Sigmoid colon (tissue), 7 donors: ENCODE data around the gene SUGCT. TPM values are rescaled to one million over a fixed set of nuclear protein-coding genes. Genes with fewer than 3 reads are reported as not detected.

Experiments used
- DNase-seq: peaks from one replicate; pipeline ENCODE4 v3.0.0-alpha.2; 2019
- H3K27ac ChIP-seq, 4 donors: fragments of 200-600 bp; sonication (generic); one replicate each; pipeline ENCODE4 v1.5.1; 2016 to 2019; ENCODE audit warnings: mild to moderate bottlenecking in 1 of 4
- H3K27me3 ChIP-seq, 3 donors: fragments of 200-600 bp; sonication (generic); one replicate each; pipeline ENCODE4 v1.5.1; 2019; ENCODE audit warnings: mild to moderate bottlenecking in 1 of 3
- H3K36me3 ChIP-seq, 4 donors: fragments of 200-600 bp; sonication (generic); one replicate each; pipeline ENCODE4 v1.5.1; 2016 to 2019
- H3K4me1 ChIP-seq, 4 donors: fragments of 200-600 bp; sonication (generic); one replicate each; pipeline ENCODE4 v1.5.1; 2017 to 2019
- H3K4me3 ChIP-seq, 4 donors: fragments of 200-600 bp; sonication (generic); one replicate each; pipeline ENCODE4 v1.5.1; 2017 to 2019; ENCODE audit warnings: mild to moderate bottlenecking in 2 of 4, moderate library complexity in 1 of 4
- H3K9me3 ChIP-seq, 4 donors: fragments of 200-600 bp in 3 of 4; sonication (generic) in 3 of 4; one replicate each; pipeline versions ENCODE4 v1.5.1 to v1.6.1; 2013 to 2019
- CTCF ChIP-seq, 4 experiments: fragments of 450-650 bp in 3 of 4; fragments of 200-600 bp in 1 of 4; IDR thresholded peaks; one replicate each; pipeline ENCODE4 v1.5.1; 2016 to 2019; ENCODE audit warnings: antibody characterized with exemption in 4 of 4, mild to moderate bottlenecking in 3 of 4, moderate library complexity in 2 of 4
- EP300 ChIP-seq, 4 donors: sonication (generic); formaldehyde crosslinking; IDR thresholded peaks; one replicate each; pipeline ENCODE4 v1.6.1; 2017; ENCODE audit warnings: antibody characterized with exemption in 4 of 4
- POLR2A ChIP-seq, 2 donors: fragments of 450-650 bp; IDR thresholded peaks; one replicate each; pipeline ENCODE4 v1.6.1; 2016; ENCODE audit warnings: antibody characterized with exemption in 2 of 2, mild to moderate bottlenecking in 2 of 2, moderate library complexity in 2 of 2
- POLR2AphosphoS5 ChIP-seq, 4 donors: sonication (generic); formaldehyde crosslinking; IDR thresholded peaks; one replicate each; pipeline ENCODE4 v1.6.1; 2017; ENCODE audit warnings: antibody characterized with exemption in 4 of 4
- WGBS, 2 donors: extraction: QIAGEN DNeasy Blood & Tissue Kit; methylation state at CpG; one replicate each; pipeline ENCODE4 v1.1.7; 2013; 5-methylcytosine and 5-hydroxymethylcytosine counted together
- intact Hi-C: fragments of 100-400 bp; cut with DNase I; formaldehyde crosslinking; loops from one replicate; pipeline ENCODE4 v1.15.1; 2023
- polyA plus RNA-seq, 3 donors: library from polyadenylated mRNA; stranded (reverse); fragments of 200-250 nt; gene quantifications; one replicate each; pipeline ENCODE4 v1.2.3, GENCODE V29; 2013
- total RNA-seq, 4 donors: library from RNA; depleted of rRNA; stranded (reverse); fragments of >200 nt; gene quantifications; one replicate each; pipeline ENCODE4 v1.1.0, GENCODE V29; 2016
- donor health status: healthy with polysubstance abuse.
- donor health status: Bipolar disorder and iron deficiency.
- donor health status: healthy.

Gene SUGCT
- total and polyA plus RNA-seq, 7 donors, result 2.3 to 25.9 (median 6.3) TPM

GRCh38 chr7:40638545-40639320 lies 503.9 kb downstream of the SUGCT start:
- DNase-seq, result no peak

GRCh38 chr7:40640566-40640965 lies 505.8 kb downstream of the SUGCT start:
- Histone ChIP-seq H3K4me1 (peaks cover 0 to 4% (median 0%) of the 10 kb centered on the region in 4 donors), H3K4me3 (no peak overlapping the region), H3K27me3 (no peaks in the 10 kb centered on the region), H3K36me3 (no peaks in the 10 kb centered on the region), H3K27ac (no peak overlapping the region), H3K9me3 (no peaks in the 10 kb centered on the region)
- TF ChIP-seq POLR2A (IDR thresholded peaks at IDR 0.05) (no peak), POLR2AphosphoS5 (IDR thresholded peaks at IDR 0.05) (no peak)
- no peak for DNase-seq
- 63 to 68% methylated on average over 3 of the region's 3 CpGs for WGBS, 2 donors
- intact Hi-C loops, result no loop called here

More at GRCh38 chr7:40638545-40639320, 503.9 kb downstream of the SUGCT start:
- intact Hi-C loops, result no loop called here
- H3K4me3 ChIP-seq, result no peak overlapping the region
- TF ChIP-seq POLR2AphosphoS5 (IDR thresholded peaks at IDR 0.05) (no peak), CTCF (IDR thresholded peaks at IDR 0.05) (no peak), EP300 (IDR thresholded peaks at IDR 0.05) (no peak), POLR2A (IDR thresholded peaks at IDR 0.05) (no peak)
- WGBS, 2 donors, result 76 to 85% methylated on average over 7 of the region's 7 CpGs
- H3K27me3 ChIP-seq, result no peaks in the 10 kb centered on the region
- H3K36me3 ChIP-seq, result no peaks in the 10 kb centered on the region
- no peak overlapping the region for H3K27ac ChIP-seq
- peaks cover 0 to 4% (median 0%) of the 10 kb centered on the region in 4 donors for H3K4me1 ChIP-seq
- no peaks in the 10 kb centered on the region for H3K9me3 ChIP-seq

- Histone ChIP-seq H3K27me3 (no peaks in the 10 kb centered on the region), H3K4me3 (no peak overlapping the region), H3K27ac (no peak overlapping the region), H3K4me1 (peaks cover 0 to 4% (median 0%) of the 10 kb centered on the region in 4 donors), H3K9me3 (no peaks in the 10 kb centered on the region), H3K36me3 (no peaks in the 10 kb centered on the region)
- intact Hi-C loops, result no loop called here
- DNase-seq, result no peak
- no peak for TF ChIP-seq POLR2AphosphoS5 (IDR thresholded peaks at IDR 0.05)
- WGBS, 2 donors, result 68 to 78% methylated on average over 7 of the region's 7 CpGs
These were observed 506.9 kb downstream of the SUGCT start for GRCh38 chr7:40641701-40642100.

GRCh38 chr7:40643664-40644063 lies 508.9 kb downstream of the SUGCT start:
- DNase-seq, result no peak
- Histone ChIP-seq H3K27me3 (no peaks in the 10 kb centered on the region), H3K27ac (no peak overlapping the region), H3K4me3 (no peak overlapping the region), H3K36me3 (no peaks in the 10 kb centered on the region), H3K4me1 (peaks cover 0 to 4% (median 0%) of the 10 kb centered on the region in 4 donors), H3K9me3 (no peaks in the 10 kb centered on the region)
- 92 to 94% methylated on average over 7 of the region's 7 CpGs for WGBS, 2 donors
- intact Hi-C loops, result no loop called here
- no peak for TF ChIP-seq POLR2A (IDR thresholded peaks at IDR 0.05)
- no peak for TF ChIP-seq CTCF (IDR thresholded peaks at IDR 0.05)
- TF ChIP-seq POLR2AphosphoS5 (IDR thresholded peaks at IDR 0.05), result no peak
- TF ChIP-seq EP300 (IDR thresholded peaks at IDR 0.05), result no peak

GRCh38 chr7:40644454-40645188 lies 509.8 kb downstream of the SUGCT start:
- Histone ChIP-seq H3K27ac (no peak overlapping the region), H3K36me3 (no peaks in the 10 kb centered on the region), H3K4me3 (no peak overlapping the region), H3K27me3 (no peaks in the 10 kb centered on the region), H3K9me3 (no peaks in the 10 kb centered on the region), H3K4me1 (peaks cover 0 to 4% (median 0%) of the 10 kb centered on the region in 4 donors)
- no peak for DNase-seq
- no peak for TF ChIP-seq POLR2A (IDR thresholded peaks at IDR 0.05)
- TF ChIP-seq CTCF (IDR thresholded peaks at IDR 0.05), result no peak
- TF ChIP-seq POLR2AphosphoS5 (IDR thresholded peaks at IDR 0.05), result no peak
- TF ChIP-seq EP300 (IDR thresholded peaks at IDR 0.05), result no peak
- 53 to 88% methylated on average over 15 of the region's 15 CpGs for WGBS, 2 donors
- intact Hi-C loops, result no loop called here
